Prostate gland (tissue), 2 donors: ENCODE results near the gene FGF10. TPM values are rescaled to one million over a fixed set of nuclear protein-coding genes. Genes with fewer than 3 reads are reported as not detected.

Source experiments
- DNase-seq: peaks from one replicate; pipeline ENCODE4 v3.0.0-alpha.2; 2019; ENCODE audit warnings: low spot score
- H3K27ac ChIP-seq, 2 donors: fragments of 200-600 bp; sonication (generic); 2 replicates each; pipeline ENCODE4 v1.5.1; 2017 to 2019
- H3K27me3 ChIP-seq: fragments of 200-600 bp; sonication (generic); replicated peaks from 2 replicates; pipeline ENCODE4 v1.5.1; 2019; ENCODE audit not compliant: insufficient read depth
- H3K36me3 ChIP-seq, 2 donors: fragments of 200-600 bp; sonication (generic); 1 replicate in 1 of 2; 2 replicates in 1 of 2; pipeline versions ENCODE4 v1.5.1 to v1.8.1; 2017 to 2019
- H3K4me1 ChIP-seq: fragments of 200-600 bp; sonication (generic); replicated peaks from 2 replicates; pipeline ENCODE4 v1.5.1; 2019
- H3K4me3 ChIP-seq, 2 donors: fragments of 200-600 bp; sonication (generic); 2 replicates each; pipeline ENCODE4 v1.5.1; 2017 to 2019
- H3K9me3 ChIP-seq: fragments of 200-600 bp; sonication (generic); 2 replicates; pipeline ENCODE4 v1.5.1; 2017
- CTCF ChIP-seq, 4 experiments: fragments of 200-600 bp in 2 of 4; fragments of 450-650 bp in 2 of 4; sonication (generic) in 2 of 4; IDR thresholded peaks; 1 replicate in 3 of 4; 2 replicates in 1 of 4; pipeline ENCODE4 v1.5.1; 2016 to 2019; ENCODE audit warnings: antibody characterized with exemption in 4 of 4, mild to moderate bottlenecking in 2 of 4, moderate library complexity in 2 of 4
- POLR2A ChIP-seq: fragments of 450-650 bp; IDR thresholded peaks from one replicate; pipeline ENCODE4 v1.6.1; 2016; ENCODE audit warnings: antibody characterized with exemption, mild to moderate bottlenecking
- POLR2AphosphoS5 ChIP-seq: sonication (generic); formaldehyde crosslinking; IDR thresholded peaks from one replicate; pipeline ENCODE4 v1.6.1; 2017; ENCODE audit warnings: antibody characterized with exemption
- WGBS: methylation state at CpG from one replicate; pipeline ENCODE4 v1.1.5; 2018; 5-methylcytosine and 5-hydroxymethylcytosine counted together
- intact Hi-C: fragments of 100-400 bp; cut with DNase I; formaldehyde crosslinking; loops from one replicate; pipeline ENCODE4 v1.14.2; 2022
- total RNA-seq, 2 donors: library from RNA; depleted of rRNA; stranded (reverse); fragments of >200 nt; gene quantifications; one replicate each; pipeline ENCODE4 v1.1.0, GENCODE V29; 2016

FGF10 gene
- total RNA-seq, 2 donors from 2014 or later: 3.1 to 6.9 TPM

GRCh38 chr5:44377057-44377456 lies 12.2 kb downstream of the FGF10 start:
- Histone ChIP-seq H3K4me3 (no peak overlapping the region), H3K9me3 (no peaks in the 10 kb centered on the region), H3K27me3 (no peaks in the 10 kb centered on the region), H3K4me1 (no peaks in the 10 kb centered on the region), H3K27ac (no peak overlapping the region), H3K36me3 (no peaks in the 10 kb centered on the region)
- intact Hi-C loops: no loop called here
- TF ChIP-seq CTCF (IDR thresholded peaks at IDR 0.05): no peak
- TF ChIP-seq POLR2A: no peak
- no peak for TF ChIP-seq POLR2AphosphoS5
- no peak for DNase-seq
- 55% methylated on average over 2 of the region's 2 CpGs for WGBS

GRCh38 chr5:44372028-44372427 lies 17.2 kb downstream of the FGF10 start:
- H3K9me3 ChIP-seq: no peaks in the 10 kb centered on the region
- no peak overlapping the region for H3K4me3 ChIP-seq
- no peak overlapping the region for H3K27ac ChIP-seq
- intact Hi-C loops: no loop called here
- no peaks in the 10 kb centered on the region for H3K4me1 ChIP-seq
- TF ChIP-seq CTCF (IDR thresholded peaks at IDR 0.05) (no peak), POLR2A (no peak), POLR2AphosphoS5 (no peak)
- H3K36me3 ChIP-seq: no peaks in the 10 kb centered on the region
- WGBS: 81% methylated on average over 4 of the region's 4 CpGs
- H3K27me3 ChIP-seq: no peaks in the 10 kb centered on the region
- DNase-seq: no peak

- Histone ChIP-seq H3K27ac (no peak overlapping the region), H3K36me3 (no peaks in the 10 kb centered on the region), H3K4me3 (no peak overlapping the region), H3K9me3 (no peaks in the 10 kb centered on the region), H3K4me1 (no peaks in the 10 kb centered on the region), H3K27me3 (no peaks in the 10 kb centered on the region)
- WGBS: 46% methylated on average over 1 of the region's 1 CpG
- no peak for DNase-seq
- intact Hi-C loops: no loop called here
- TF ChIP-seq CTCF (IDR thresholded peaks at IDR 0.05) (no peak), POLR2A (no peak), POLR2AphosphoS5 (no peak)
Measured at GRCh38 chr5:44367203-44367602, 22.0 kb downstream of the FGF10 start.

GRCh38 chr5:44365345-44365744 lies 23.9 kb downstream of the FGF10 start:
- intact Hi-C loops: no loop called here
- no peak for DNase-seq
- WGBS: 40% methylated on average over 2 of the region's 2 CpGs
- H3K27me3 ChIP-seq: no peaks in the 10 kb centered on the region
- H3K4me3 ChIP-seq: no peak overlapping the region
- H3K4me1 ChIP-seq: no peaks in the 10 kb centered on the region
- no peaks in the 10 kb centered on the region for H3K9me3 ChIP-seq
- H3K27ac ChIP-seq: no peak overlapping the region
- no peaks in the 10 kb centered on the region for H3K36me3 ChIP-seq
- TF ChIP-seq POLR2A (no peak), POLR2AphosphoS5 (no peak), CTCF (IDR thresholded peaks at IDR 0.05) (no peak)

GRCh38 chr5:44364097-44364496 lies 25.1 kb downstream of the FGF10 start:
- DNase-seq: no peak
- Histone ChIP-seq H3K36me3 (no peaks in the 10 kb centered on the region), H3K4me1 (no peaks in the 10 kb centered on the region), H3K27me3 (no peaks in the 10 kb centered on the region), H3K9me3 (no peaks in the 10 kb centered on the region), H3K4me3 (no peak overlapping the region), H3K27ac (no peak overlapping the region)
- WGBS: 92% methylated on average over 2 of the region's 2 CpGs
- intact Hi-C loops: no loop called here
- TF ChIP-seq CTCF (IDR thresholded peaks at IDR 0.05) (no peak), POLR2A (no peak), POLR2AphosphoS5 (no peak)
